GM19455 (cell line): ENCODE results near the gene FNBP1.

Experiments
- ATAC-seq: cut with Tn5 transposase; IDR thresholded peaks from one replicate; pipeline ENCODE4 v1.9.1; 2021; ENCODE audit not compliant: unreplicated experiment

FNBP1 gene

DNA sequence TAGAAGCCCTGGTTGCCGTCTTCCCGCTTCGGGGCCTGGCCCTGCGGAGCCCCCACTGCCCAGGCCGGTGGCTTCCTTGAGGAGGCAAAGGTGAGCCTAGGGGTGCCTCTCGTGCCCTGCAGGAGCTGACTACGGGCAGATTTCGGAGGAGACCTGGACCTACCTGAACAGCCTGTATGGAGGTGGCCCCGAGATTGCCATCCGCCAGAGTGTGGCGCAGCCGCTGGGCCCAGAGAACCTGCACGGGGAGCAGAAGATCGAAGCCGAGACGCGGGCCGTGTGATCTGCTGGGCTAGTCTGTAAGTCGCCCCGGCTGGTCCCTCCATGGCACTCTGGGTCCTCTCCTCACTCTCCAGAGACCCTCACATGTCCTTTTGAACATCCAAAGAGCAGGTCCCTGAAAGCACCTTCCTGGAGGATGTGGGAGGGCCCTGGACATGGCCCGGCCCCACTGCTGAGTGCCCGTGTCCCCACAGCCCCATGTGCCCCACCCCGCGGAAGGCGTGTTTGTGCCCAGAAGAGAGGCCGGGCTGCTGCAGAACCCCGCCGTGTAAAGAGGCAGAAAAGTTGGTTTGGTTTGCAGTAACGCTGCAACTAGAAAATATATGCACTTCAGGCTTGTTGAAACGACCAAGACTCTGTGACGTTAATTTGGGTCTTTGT lies 162.9 kb downstream of the FNBP1 start:
- no peak for ATAC-seq

DNA sequence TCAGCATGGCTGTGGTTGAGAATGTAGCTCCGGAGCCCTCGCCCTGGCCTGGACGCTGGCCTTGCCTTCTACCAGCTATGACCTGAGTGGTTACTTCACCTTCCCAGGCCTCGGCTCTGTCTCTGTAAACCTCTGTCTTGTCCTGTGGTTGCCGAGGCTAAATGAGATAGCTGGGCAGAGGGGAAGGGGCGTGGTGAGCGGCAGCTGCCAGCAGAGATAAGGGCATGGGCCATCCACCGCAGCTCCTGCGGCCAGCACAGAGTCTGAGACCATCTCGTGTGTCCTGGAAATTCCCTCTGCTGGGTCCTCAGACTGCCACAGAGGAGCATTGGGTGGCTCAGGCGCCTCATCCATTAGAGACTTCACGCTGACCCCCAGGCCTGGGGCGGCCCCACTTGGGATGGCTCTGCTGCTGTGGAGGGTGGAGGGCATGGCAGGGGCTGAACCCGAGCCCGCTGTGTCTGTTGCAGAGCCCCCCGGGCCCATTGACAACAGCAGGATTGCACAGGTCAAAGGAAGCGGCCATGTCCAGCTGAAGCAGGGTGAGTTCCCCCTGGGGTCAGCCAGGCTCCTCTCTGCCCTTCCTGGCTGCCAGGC lies 163.8 kb downstream of the FNBP1 start:
- ATAC-seq: no peak

DNA sequence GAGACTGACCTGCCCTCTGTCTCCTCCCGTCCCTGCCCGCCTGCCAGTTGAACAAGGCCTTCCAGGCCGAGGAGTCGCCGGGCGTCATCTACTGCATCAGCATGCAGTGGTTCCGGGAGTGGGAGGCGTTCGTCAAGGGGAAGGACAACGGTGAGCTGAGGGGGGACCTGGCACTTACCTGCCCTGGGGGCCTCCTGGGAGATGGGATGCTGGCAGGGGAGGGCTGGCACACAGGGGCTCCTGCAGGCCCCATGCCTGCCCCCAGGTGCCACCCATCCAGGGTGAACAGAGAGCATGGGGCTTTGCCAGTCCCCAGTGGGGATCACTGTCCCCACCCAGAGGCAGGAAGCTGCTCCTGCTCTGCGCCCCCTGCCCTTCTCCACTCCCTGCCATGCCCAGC lies 164.7 kb downstream of the FNBP1 start:
- ATAC-seq: no peak

DNA sequence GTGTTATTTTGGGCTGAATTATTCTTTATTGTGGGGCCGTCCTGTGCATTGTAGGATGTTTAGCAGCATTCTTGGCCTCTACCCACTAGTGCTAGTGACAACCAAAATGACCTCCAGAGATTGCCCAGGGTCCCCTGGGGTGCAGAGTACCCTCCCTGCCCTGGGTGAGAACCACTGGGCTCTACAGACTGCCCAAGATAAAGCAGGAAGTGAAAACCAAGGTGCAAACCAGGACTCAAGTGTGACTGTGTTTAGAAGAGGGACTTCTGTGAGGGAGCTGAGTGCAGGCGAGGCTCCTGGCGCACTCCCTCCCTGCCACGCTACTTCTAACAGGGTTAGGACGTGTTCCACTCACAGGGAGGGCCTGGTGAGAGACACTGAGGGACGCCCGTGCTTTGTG lies 166.2 kb downstream of the FNBP1 start:
- no peak for ATAC-seq

DNA sequence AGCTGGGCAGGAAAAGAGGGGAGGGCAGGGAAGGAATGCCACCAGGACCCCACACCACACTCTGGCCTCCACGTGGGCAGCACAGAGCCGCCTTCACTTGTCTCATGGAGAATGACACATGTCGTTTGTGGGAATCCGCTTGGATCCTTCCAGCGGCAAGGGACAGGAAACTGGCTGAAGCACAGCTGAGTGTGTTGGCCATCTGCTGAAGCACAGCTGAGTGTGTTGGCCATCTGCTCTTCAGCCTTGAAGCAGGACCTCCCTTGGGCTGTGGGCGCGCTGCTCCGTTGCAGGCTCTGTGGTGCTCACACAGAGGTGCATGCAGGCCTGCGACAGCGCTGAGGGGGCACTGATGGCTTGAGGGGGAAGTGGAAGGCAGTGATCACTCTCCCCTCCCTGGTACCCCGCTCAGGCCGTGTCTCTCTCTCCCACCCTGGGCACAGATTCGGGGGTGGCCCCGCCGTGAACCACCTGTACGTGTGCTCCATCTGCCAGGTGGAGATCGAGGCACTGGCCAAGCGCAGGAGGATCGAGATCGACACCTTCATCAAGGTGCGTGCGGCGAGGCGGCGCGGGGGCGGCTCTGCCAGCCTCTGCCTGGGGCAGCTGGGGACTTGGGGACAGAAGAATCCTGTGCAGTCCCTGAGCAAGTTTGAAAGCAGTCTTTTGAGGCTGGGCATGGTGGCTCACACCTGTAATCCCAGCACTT lies 167.1 kb downstream of the FNBP1 start:
- no peak for ATAC-seq

DNA sequence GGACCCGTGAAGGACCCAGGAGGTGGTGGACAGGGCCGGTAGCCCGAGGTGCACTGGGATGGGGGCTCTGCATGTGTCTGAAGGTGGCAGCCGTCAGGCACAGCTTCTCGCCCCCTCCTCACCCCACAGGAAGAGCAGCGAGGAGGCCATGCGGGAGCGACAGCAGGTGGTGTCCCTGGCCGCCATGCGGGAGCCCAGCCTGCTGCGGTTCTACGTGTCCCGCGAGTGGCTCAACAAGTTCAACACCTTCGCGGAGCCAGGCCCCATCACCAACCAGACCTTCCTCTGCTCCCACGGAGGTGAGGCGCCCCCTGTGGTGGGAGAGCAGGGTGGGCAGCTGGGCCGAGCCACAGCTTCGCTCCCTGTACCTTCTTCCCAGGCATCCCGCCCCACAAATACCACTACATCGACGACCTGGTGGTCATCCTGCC lies 167.8 kb downstream of the FNBP1 start:
- ATAC-seq: no peak

DNA sequence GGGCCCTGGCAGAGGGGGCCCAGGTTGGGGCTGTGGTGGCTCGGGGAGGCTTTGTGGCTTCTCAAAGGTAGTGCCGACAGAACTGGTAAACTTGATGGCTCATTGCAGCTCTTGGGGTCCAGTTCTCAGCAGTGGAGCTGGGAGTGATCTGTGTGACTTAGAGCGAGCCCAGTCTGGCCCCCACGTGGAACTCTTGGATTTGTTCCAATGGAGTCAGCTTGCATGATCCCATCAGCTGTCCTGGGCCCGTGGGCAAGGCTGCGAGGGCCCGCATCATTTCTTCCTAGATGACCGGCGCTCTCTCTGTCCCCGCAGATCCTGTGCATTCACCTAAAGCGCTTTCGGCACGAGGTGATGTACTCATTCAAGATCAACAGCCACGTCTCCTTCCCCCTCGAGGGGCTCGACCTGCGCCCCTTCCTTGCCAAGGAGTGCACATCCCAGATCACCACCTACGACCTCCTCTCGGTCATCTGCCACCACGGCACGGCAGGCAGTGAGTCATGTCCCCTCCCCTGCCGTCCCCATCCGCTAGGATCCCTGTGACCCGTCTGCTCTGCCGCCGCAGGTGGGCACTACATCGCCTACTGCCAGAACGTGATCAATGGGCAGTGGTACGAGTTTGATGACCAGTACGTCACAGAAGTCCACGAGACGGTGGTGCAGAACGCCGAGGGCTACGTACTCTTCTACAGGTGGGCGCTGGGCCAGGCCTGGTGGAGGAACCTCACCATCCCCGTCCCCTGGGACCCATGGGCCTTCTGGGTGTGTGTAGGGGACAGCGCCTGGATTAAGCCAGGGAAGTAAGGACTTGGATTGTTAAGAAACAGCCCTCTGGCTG lies 168.5 kb downstream of the FNBP1 start:
- no peak for ATAC-seq

DNA sequence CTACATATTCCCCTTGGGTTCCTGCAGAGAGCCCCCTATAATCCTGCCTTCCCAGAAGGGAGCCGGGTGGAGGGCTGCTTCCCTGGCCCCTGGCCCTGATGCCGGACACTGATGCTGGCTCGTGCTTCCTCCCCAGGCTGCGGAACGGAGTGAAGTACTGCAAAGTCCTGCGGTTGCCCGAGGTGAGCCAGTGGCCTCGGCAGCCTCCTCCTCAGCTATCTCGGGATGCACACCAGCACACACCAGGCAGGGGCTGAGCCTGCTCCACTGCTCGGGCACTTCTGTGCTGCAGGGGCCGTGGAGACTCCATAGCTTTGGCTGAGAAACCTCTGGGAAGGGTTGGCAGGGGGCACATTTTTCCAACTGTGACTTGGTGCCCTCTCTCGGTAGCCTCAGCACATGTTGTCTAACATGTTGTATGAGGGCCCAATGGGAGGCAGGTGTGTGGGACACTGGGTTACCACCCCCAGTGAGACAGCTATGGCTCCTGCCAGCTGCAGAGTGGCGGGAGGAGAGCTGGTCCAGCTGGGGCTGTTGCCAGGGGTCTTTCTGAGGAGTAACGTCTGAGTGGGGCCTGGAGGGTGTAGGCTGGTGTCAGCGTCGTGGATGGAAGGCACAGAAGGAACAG lies 169.3 kb downstream of the FNBP1 start:
- ATAC-seq: no peak

DNA sequence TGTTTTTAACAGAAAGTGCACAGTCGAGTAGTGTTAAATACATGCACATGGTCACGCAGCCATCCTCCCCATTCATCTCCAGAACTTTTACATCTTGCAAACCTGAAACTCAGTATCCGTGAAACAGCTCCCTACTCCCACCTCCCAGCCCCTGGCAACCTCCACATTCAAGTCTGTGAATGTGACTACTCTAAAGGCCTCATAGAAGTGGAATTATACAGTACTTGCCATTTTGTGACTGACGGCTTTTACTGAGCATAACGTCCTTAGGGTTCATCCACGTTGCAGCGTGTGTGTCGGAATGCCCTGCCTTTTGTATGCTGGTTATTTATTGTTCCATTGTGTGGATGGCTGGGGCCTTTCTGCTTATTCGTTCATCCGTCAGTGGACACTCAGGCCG lies 171.9 kb downstream of the FNBP1 start:
- ATAC-seq: no peak

DNA sequence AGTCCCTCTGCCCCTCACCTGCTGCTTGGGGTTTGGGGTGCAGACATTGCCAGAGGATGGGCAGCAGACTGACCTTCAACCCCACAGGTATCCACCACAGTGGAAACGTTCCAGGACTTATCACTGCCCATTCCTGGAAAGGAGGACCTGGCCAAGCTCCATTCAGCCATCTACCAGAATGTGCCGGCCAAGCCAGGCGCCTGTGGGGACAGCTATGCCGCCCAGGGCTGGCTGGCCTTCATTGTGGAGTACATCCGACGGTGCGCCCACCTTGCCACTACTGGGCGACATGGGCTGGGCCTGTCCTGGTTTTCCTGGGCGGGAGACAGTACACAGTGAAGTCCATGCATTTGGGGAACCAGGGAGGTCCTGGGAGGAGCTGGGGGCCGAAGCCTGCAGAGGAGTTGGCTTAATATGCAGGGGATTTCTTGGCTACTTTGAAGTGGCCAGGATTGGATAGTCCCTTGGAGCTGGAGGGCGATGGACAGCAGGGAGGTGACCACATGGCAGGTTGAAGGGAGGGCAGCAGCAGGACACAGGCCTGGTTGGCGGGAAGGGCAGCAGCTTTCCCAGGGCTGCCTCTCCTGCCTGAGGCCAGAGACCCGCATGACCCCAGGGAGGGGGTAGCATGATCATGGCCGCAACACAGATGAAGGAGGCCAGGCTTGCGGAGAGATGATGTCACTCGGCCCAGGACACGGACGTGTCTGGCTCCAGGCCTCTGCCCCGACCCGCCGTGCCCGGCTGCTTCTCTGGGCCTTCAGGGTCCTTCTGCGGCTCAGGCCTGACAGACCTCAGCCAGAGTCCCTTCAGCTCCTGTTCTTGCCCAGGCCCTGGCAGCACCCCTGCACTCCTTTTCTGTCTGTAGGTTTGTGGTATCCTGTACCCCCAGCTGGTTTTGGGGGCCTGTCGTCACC lies 173.1 kb downstream of the FNBP1 start:
- ATAC-seq: no peak

DNA sequence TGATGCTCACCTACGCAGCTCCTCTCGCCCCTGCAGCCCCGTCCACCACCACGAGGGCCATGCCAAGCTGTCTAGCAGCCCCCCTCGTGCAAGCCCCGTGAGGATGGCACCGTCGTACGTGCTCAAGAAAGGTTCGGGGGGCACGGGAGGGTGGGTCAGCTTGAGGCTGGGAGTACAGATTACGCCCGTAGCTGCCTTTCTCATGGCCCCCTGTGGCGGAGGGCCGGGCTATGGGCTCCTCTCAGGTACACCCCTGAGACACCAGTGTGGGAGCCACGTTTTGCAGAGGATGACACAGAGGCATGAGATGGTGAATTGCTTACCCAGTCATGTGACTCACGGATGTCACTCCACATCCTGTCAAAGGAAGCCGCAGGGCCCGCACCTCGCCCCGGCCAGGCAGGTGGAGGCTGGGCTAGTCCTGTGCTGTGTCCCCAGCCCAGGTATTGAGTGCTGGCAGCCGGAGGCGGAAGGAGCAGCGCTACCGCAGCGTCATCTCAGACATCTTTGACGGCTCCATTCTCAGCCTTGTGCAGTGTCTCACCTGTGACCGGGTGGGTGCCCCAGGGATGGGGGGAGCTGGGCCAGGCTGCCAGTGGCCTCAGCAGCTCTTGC lies 174.0 kb downstream of the FNBP1 start:
- ATAC-seq: no peak

DNA sequence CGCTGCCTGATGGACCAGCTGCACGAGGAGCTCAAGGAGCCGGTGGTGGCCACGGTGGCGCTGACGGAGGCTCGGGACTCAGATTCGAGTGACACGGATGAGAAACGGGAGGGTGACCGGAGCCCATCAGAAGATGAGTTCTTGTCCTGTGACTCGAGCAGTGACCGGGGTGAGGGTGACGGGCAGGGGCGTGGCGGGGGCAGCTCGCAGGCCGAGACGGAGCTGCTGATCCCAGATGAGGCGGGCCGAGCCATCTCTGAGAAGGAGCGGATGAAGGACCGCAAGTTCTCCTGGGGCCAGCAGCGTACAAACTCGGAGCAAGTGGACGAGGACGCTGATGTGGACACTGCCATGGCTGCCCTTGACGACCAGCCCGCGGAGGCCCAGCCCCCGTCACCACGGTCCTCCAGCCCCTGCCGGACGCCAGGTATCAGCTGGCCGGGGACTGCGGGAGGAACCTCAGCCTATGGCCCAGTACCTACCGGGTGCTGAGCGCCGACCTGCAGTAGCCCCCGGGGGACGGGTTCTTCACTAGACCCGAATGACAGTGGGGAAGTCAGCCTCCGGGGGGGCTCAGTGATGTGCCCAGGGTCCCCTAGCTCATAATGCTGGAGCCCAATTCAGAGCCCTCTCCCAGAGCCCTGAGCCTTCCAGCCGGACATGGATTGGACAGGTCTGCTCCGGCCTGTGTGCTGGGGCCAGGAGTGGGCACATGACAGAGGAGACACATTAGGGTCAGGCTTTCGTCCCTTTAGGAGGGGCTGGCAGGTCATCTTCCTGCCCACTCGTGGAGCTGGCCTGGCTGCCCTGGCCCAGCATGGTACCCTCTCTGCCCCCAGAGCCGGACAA lies 174.7 kb downstream of the FNBP1 start:
- no peak for ATAC-seq

DNA sequence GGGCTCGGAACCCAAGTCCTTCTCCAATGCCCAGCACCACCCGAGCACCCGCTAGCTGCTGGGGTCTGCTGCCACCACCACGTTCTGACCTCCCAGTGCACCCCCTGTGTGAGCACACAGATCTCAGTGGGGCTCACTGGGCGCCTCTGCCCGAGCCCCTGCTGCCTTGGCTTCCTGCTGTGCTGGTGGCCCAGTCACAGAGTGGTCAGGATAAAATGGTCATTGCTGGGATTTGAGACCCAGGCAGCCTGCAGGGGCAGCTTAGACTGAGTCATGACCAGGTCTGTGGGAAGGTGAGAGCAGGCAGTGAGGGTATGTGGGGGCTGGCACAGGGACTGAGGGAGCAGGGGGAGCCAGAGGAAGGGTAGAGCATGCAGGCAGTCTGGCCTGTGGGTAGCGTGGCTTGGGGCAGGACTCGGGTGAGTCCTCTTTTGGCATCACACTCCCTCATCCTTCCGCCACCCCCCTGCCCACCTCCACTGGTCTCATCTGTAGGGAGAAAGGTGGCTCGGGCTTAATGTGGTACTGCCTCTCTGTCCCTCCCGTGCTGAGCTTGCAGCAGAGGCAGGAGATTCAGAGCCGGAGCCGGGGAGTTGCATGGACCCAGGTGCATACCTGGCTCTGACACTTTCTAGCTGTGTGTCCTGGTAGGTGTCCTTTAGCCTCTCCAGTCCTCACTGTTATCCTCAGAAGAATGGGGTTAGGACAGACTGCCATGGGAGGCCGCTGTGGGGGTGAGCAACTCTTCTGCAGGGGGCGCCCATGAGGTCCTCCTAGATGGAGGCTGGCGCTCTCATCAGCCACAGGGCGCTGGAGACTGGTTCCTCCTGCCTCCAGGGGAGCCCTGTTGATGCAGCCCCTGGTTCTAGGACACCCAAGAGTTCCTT lies 175.6 kb downstream of the FNBP1 start:
- ATAC-seq: no peak

DNA sequence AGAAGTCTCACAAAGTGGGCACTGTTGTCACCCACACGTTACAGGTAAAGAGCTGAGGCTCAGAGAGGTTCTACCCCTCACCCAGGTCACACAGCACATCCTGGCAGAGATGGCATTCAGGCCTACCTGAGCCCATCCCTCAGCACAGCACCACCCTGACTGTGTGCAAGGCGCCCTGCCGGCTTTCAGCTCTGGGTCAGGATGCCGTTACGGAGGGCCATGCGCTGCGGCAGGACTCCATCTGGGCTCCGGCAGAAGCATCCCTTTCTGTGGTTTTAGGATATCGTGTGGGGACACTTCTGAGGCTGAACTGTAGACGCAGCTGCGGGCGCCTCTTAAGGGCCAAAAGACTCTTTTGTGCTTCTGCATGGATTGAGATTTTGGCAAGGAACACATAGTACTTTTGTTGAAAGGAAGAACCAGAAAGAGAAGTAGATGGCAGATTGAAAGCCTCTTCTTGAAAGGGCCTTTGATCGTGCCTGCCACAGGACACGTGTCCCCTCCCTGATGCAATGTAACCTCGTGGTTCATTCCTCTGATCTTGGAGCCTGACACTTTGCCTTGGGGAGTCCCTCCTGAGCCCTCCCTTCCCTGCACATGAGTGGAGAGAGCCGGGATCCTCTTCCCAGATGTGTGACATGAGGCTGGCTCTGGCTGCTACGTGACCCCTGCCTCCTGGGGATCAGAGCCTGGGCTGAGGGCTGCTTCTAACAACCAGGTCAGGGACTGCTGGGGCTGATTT lies 176.4 kb downstream of the FNBP1 start:
- no peak for ATAC-seq

DNA sequence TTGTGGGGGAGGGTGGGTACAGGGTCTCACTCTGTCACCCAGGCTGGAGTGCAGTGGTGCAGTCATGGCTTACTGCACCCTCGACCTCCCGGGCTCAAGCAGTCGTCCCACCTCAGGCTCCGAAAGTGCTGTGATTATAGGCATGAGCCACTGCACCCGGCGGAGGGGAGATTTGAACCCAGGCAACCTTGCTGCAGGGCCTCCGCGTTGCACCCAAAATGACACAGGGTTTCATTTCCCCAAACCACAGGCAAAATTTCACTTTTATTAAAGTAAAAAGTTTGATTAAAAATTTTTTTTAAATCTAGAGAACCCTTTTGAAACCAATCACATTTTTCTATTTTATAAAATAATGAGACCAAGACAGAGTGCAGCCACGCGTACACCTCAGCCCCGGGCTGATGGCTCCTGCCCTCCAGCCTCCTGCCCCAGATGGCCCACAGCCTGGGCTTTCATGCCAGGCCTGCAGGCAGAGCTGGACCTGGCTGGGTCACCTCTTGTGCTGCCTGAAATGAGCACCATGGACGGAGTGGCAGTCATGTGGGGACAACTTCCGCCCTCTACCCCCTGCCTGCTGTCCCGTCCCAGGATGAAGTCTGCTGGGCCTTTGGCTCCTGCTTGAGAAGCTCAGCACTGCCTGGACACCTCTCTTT lies 177.2 kb downstream of the FNBP1 start:
- ATAC-seq: no peak

DNA sequence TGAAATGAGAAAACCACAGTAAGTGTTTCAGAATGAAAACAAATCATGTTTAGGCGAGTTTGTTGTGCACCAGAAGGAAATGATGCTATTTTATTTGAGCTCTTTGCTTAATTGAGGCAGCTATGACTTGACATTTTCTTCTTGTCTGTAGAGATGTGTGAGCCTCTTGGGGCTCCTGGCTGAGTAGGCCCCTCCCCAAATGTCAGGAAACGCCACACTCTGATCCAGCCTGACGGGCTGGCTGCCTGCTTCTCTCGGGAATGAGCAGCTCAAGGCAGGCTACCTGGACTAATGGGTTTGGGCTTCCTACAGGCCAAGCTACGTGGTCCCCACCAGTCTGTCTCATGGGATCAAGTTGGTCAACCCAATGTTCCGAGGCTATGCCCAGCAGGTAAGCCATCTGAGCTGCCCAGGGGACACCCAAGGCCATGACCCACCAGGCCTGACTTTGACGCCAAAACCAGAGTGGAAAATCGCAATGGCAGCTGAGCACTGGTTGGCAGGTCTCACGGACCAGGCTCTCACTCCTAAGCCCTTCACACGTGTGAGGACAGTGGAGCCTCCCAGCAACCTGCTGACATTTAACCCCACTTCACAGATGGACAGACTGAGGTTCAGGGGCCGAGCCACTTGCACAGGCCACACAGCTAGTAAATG lies 177.9 kb downstream of the FNBP1 start:
- ATAC-seq: no peak
